Breast epithelium (tissue), 3 donors: Measurements from ENCODE around the gene ING5.

Source experiments
- POLR2A ChIP-seq: fragments of 450-650 bp; IDR thresholded peaks from one replicate; pipeline ENCODE4 v1.6.1; 2016; ENCODE audit warnings: antibody characterized with exemption, mild to moderate bottlenecking, moderate library complexity
- POLR2AphosphoS5 ChIP-seq, 3 donors: sonication (generic); formaldehyde crosslinking; IDR thresholded peaks; one replicate each; pipeline ENCODE4 v1.6.1; 2017; ENCODE audit warnings: antibody characterized with exemption in 3 of 3
- TF ChIP-seq, protein P1 (sequence below), 3 donors: fragments of 450-650 bp; IDR thresholded peaks; one replicate each; pipeline ENCODE4 v1.5.1; 2016 to 2017; ENCODE audit warnings: antibody characterized with exemption in 3 of 3, mild to moderate bottlenecking in 3 of 3, moderate library complexity in 3 of 3

DNA sequence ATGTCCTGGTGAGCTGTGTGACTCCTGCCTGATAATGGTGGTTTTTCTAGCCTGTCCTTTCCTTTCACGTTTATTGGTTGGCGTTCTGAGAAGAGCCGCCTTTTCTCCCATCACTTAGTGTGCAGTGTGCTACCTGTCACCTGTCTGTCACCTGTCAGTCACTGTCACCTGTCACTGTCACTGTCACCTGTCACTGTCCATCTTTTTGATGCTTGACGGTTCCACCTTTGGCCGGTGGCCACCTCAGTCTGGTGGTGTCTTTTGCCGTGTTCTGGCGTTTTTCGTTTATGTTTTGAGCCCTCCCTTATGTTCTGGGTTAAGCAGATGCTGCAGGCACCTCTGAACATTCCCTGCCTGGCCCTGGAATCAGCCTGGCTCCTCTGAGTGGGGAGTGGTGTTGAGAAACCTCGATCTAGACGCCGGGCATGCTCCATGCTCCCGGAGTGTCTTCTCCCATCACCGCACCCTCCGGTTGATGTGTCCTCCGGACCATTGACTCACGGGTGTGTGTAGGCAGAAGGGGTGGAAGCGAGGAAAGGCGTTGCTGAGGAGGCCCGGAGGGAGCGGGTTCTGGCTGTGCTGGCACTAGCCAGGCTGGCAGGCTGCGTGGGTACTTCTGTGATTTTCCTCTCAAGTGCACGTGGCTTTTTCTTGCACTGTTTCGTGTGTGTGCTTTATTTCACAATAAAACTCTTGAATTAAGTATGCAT is 36.0 kb upstream of the ING5 start:
- TF ChIP-seq POLR2A (no peak), POLR2AphosphoS5 (IDR thresholded peaks at IDR 0.05) (no peak)
- TF ChIP-seq, protein P1, sequence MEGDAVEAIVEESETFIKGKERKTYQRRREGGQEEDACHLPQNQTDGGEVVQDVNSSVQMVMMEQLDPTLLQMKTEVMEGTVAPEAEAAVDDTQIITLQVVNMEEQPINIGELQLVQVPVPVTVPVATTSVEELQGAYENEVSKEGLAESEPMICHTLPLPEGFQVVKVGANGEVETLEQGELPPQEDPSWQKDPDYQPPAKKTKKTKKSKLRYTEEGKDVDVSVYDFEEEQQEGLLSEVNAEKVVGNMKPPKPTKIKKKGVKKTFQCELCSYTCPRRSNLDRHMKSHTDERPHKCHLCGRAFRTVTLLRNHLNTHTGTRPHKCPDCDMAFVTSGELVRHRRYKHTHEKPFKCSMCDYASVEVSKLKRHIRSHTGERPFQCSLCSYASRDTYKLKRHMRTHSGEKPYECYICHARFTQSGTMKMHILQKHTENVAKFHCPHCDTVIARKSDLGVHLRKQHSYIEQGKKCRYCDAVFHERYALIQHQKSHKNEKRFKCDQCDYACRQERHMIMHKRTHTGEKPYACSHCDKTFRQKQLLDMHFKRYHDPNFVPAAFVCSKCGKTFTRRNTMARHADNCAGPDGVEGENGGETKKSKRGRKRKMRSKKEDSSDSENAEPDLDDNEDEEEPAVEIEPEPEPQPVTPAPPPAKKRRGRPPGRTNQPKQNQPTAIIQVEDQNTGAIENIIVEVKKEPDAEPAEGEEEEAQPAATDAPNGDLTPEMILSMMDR (IDR thresholded peaks at IDR 0.05): no peak
